ENCODE data around the gene CCL3.

- TF ChIP-seq CTCF (IDR thresholded peaks at IDR 0.05): no peak
- TF ChIP-seq ZFX (IDR thresholded peaks at IDR 0.05; ENCODE audit: borderline replicate concordance): no peak
Observed at GRCh38 chr17:36130346-36130745, 40.4 kb upstream of the CCL3 start.

Measured in 22Rv1 (cell line).